Mesenchymal stem cell (in vitro differentiated cells and primary cell): Measurements from ENCODE around the gene RAB43.

Experiments used
- DNase-seq: peaks from one replicate; pipeline ENCODE4 v3.0.0-alpha.2; 2013
- H2AFZ ChIP-seq: one replicate; pipeline ENCODE4 v1.6.1; 2013; ENCODE audit warnings: low read depth, mild to moderate bottlenecking, control low read depth, inconsistent platforms, low read length, moderate library complexity
- H2AK5ac ChIP-seq: 2 replicates; pipeline ENCODE4 v1.6.1; 2013; ENCODE audit warnings: low read length, moderate library complexity, mild to moderate bottlenecking, inconsistent platforms; ENCODE audit not compliant: severe bottlenecking
- H2BK120ac ChIP-seq: one replicate; pipeline ENCODE4 v1.6.1; 2013; ENCODE audit warnings: low read depth, mild to moderate bottlenecking, inconsistent platforms, low read length, moderate library complexity
- H2BK12ac ChIP-seq, 2 experiments: one replicate each; pipeline ENCODE4 v1.6.1; 2013; ENCODE audit warnings: inconsistent platforms in 2 of 2, low read length in 2 of 2, mild to moderate bottlenecking in 2 of 2, moderate library complexity in 2 of 2, control low read depth in 1 of 2
- H2BK15ac ChIP-seq: one replicate; pipeline ENCODE4 v1.6.1; 2013; ENCODE audit warnings: mild to moderate bottlenecking, low read depth, inconsistent platforms; ENCODE audit not compliant: poor library complexity, severe bottlenecking
- H2BK5ac ChIP-seq: 2 replicates; pipeline ENCODE4 v1.6.1; 2013; ENCODE audit warnings: low read depth, mild to moderate bottlenecking, low read length, control low read depth, inconsistent platforms; ENCODE audit not compliant: poor library complexity, severe bottlenecking
- H3K14ac ChIP-seq, 2 experiments: one replicate each; pipeline ENCODE4 v1.6.1; 2013; ENCODE audit warnings: inconsistent platforms in 2 of 2, low read length in 2 of 2, control low read depth in 1 of 2, mild to moderate bottlenecking in 1 of 2, moderate library complexity in 1 of 2
- H3K18ac ChIP-seq, 2 experiments: one replicate each; pipeline ENCODE4 v1.6.1; 2013; ENCODE audit warnings: inconsistent platforms in 2 of 2, low read length in 2 of 2, control low read depth in 1 of 2, low read depth in 1 of 2, mild to moderate bottlenecking in 1 of 2
- H3K23ac ChIP-seq, 2 experiments: one replicate each; pipeline ENCODE4 v1.6.1; 2013; ENCODE audit warnings: inconsistent platforms in 2 of 2, low read length in 2 of 2, mild to moderate bottlenecking in 2 of 2, moderate library complexity in 2 of 2, control low read depth in 1 of 2
- H3K27ac ChIP-seq: 2 replicates; pipeline ENCODE4 v1.5.1; 2013; ENCODE audit warnings: mild to moderate bottlenecking, moderate library complexity, low read length, control low read depth, inconsistent platforms; ENCODE audit not compliant: poor library complexity, severe bottlenecking
- H3K27me3 ChIP-seq, 2 experiments: 2 replicates each; pipeline versions ENCODE4 v1.6.1 to v1.7.0; 2013; ENCODE audit warnings: low read length in 2 of 2, mild to moderate bottlenecking in 2 of 2, moderate library complexity in 2 of 2, control low read depth in 1 of 2, inconsistent platforms in 1 of 2; ENCODE audit not compliant: control insufficient read depth in 1 of 2, insufficient read depth in 1 of 2
- H3K36me3 ChIP-seq, 2 experiments: 2 replicates each; pipeline versions ENCODE4 v1.6.1 to v1.7.0; 2013; ENCODE audit warnings: low read length in 2 of 2, control low read depth in 1 of 2, inconsistent platforms in 1 of 2, low read depth in 1 of 2, mild to moderate bottlenecking in 1 of 2; ENCODE audit not compliant: insufficient read depth in 2 of 2, control insufficient read depth in 1 of 2
- H3K4ac ChIP-seq, 2 experiments: one replicate each; pipeline ENCODE4 v1.6.1; 2013; ENCODE audit warnings: inconsistent platforms in 2 of 2, low read length in 2 of 2, mild to moderate bottlenecking in 2 of 2, moderate library complexity in 2 of 2, control low read depth in 1 of 2, low read depth in 1 of 2
- H3K4me1 ChIP-seq: 2 replicates; pipeline ENCODE4 v1.6.1; 2013; ENCODE audit warnings: low read depth, low read length, control low read depth; ENCODE audit not compliant: control insufficient read depth, insufficient read depth
- H3K4me2 ChIP-seq: 2 replicates; pipeline ENCODE4 v1.6.1; 2013; ENCODE audit warnings: low read length, mild to moderate bottlenecking, inconsistent platforms; ENCODE audit not compliant: poor library complexity, severe bottlenecking
- H3K4me3 ChIP-seq, 2 experiments: 2 replicates each; pipeline versions ENCODE4 v1.5.1 to v1.7.0; 2013; ENCODE audit warnings: low read length in 2 of 2, mild to moderate bottlenecking in 2 of 2, control low read depth in 1 of 2, low read depth in 1 of 2; ENCODE audit not compliant: insufficient read depth in 1 of 2
- H3K79me1 ChIP-seq: replicated peaks from 2 replicates; pipeline ENCODE4 v1.6.1; 2013; ENCODE audit warnings: mild to moderate bottlenecking, control low read depth, low read length, inconsistent platforms; ENCODE audit not compliant: poor library complexity, severe bottlenecking
- H3K9ac ChIP-seq: 2 replicates; pipeline ENCODE4 v1.7.0; 2013; ENCODE audit warnings: mild to moderate bottlenecking, low read length, moderate library complexity
- H3K9me3 ChIP-seq: 2 replicates; pipeline ENCODE4 v1.7.0; 2013; ENCODE audit warnings: mild to moderate bottlenecking, low read length; ENCODE audit not compliant: control insufficient read depth
- H4K8ac ChIP-seq: one replicate; pipeline ENCODE4 v1.6.1; 2013; ENCODE audit warnings: inconsistent platforms, mild to moderate bottlenecking, low read length, moderate library complexity
- H4K91ac ChIP-seq: one replicate; pipeline ENCODE4 v1.6.1; 2013; ENCODE audit warnings: mild to moderate bottlenecking, low read length, inconsistent platforms
- WGBS: methylation state at CpG from one replicate; pipeline ENCODE4 v1.1.7; 2013; ENCODE audit warnings: mixed read lengths; 5-methylcytosine and 5-hydroxymethylcytosine counted together

Gene RAB43

DNA sequence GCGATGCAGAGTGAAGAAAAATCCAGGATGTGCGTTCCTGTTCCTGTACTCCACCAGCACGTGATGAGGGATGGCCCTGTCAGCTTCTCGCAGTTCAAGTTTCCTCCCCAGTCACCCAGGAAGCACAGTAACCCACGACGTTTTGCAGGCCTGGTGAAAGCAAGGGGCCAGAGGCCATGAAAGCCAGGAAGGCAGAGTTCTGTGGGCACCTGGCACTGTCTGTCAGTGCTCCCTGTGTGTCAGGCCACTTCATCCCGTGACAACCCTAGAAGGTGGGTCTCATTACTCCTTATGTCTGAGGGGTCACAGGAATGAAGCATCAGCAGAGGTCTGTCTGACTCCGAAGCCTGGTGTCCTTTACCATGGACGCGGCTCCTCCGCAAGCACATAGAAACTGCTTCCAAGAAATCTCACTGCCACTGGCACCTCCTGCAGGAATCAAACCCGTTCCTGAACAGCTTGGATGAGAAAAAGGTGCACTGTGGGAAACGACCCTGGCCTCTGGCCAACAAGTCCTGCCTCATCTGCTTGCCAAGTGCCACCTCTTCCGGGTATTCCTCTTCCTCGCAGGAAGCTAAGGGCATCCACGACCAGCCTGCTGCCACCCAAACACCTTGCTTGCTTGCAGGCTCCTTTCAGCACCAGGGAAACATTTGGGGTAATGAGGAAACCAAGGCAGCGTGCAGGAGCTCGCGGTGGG, 14.6 kb downstream of the RAB43 start:
- Histone ChIP-seq H3K79me1 (peaks cover 55% of the 10 kb centered on the region), H2AFZ (no peak overlapping the region), H3K14ac (no peak overlapping the region), H2BK12ac (no peak overlapping the region), H3K9me3 (no peaks in the 10 kb centered on the region), H2BK5ac (no peak overlapping the region), H2BK15ac (no peak overlapping the region), H3K23ac (no peak overlapping the region), H2BK120ac (no peak overlapping the region), H3K9ac (no peak overlapping the region), H3K4ac (no peak overlapping the region), H3K4me1 (peaks cover 10% of the 10 kb centered on the region), H3K18ac (no peak overlapping the region), H4K8ac (no peak overlapping the region), H2AK5ac (no peak overlapping the region), H3K4me3 (no peak overlapping the region), H3K36me3 (peaks cover 20 to 36% of the 10 kb centered on the region in 2 experiments), H3K27me3 (no peaks in the 10 kb centered on the region), H4K91ac (no peak overlapping the region), H3K4me2 (no peak overlapping the region), H3K27ac (no peak overlapping the region)
- DNase-seq, result no peak
- 89% methylated on average over 19 of the region's 19 CpGs for WGBS

DNA sequence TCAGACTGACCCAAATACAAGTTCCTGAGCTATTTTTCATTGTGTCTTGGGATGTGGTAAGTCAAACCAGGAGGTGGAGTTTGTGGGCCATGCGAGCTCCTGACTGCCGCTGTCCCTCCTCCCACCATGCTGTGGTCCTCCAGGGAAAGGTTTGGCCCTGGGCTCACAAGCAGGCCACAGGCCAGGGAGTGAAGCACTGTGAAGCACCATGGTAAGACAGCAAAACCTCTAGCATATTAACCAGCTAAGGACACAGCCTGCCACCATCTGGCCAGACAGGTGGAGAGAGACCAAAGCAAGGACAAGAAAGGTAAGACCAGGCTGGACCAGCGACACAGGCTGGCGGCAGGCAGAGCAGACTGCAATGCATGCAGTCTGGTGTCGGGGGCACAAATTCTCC, 15.3 kb downstream of the RAB43 start:
- Histone ChIP-seq H3K79me1 (peaks cover 55% of the 10 kb centered on the region), H2BK5ac (no peak overlapping the region), H2AFZ (no peak overlapping the region), H3K4ac (no peak overlapping the region), H3K23ac (peak overlapping the region in 1 of 2 experiments; percentile 23), H3K4me2 (no peak overlapping the region), H3K9ac (no peak overlapping the region), H3K36me3 (peaks cover 22 to 36% of the 10 kb centered on the region in 2 experiments), H2AK5ac (no peak overlapping the region), H3K9me3 (no peaks in the 10 kb centered on the region), H3K4me3 (no peak overlapping the region), H3K18ac (no peak overlapping the region), H4K91ac (no peak overlapping the region), H2BK120ac (no peak overlapping the region), H3K4me1 (peaks cover 10% of the 10 kb centered on the region), H4K8ac (no peak overlapping the region), H3K14ac (no peak overlapping the region), H2BK15ac (no peak overlapping the region), H3K27ac (no peak overlapping the region), H3K27me3 (no peaks in the 10 kb centered on the region), H2BK12ac (no peak overlapping the region)
- DNase-seq, result no peak
- WGBS, result 93% methylated on average over 5 of the region's 5 CpGs

DNA sequence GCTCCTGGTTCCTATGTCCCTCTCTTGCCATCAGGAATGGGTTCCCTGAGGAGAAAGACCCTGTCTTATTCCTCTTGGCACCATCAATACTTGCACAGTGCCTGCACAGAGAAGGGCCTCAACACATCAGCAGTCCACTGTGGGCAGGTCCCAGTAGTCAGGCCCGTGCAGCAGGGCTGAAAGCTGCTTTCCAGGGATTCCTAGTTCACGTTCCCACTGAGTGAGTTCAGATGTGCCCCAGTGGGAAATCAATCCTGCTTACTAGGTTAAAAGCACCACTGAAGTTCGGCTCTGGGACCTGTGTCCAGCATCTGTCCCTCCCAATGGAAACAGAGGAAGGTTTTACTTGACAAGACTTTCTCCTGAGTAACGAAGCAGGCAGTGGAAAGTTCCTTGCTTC, 15.7 kb downstream of the RAB43 start:
- Histone ChIP-seq H3K9me3 (no peaks in the 10 kb centered on the region), H4K91ac (no peak overlapping the region), H3K18ac (no peak overlapping the region), H3K79me1 (peaks cover 54% of the 10 kb centered on the region), H3K4ac (no peak overlapping the region), H2BK15ac (no peak overlapping the region), H3K23ac (no peak overlapping the region), H2BK5ac (no peak overlapping the region), H3K9ac (no peak overlapping the region), H4K8ac (no peak overlapping the region), H2AFZ (no peak overlapping the region), H2BK120ac (no peak overlapping the region), H2BK12ac (no peak overlapping the region), H3K4me1 (peaks cover 10% of the 10 kb centered on the region), H3K14ac (no peak overlapping the region), H3K27ac (no peak overlapping the region), H3K36me3 (peaks cover 22 to 34% of the 10 kb centered on the region in 2 experiments), H3K27me3 (no peaks in the 10 kb centered on the region), H3K4me2 (no peak overlapping the region), H2AK5ac (no peak overlapping the region), H3K4me3 (no peak overlapping the region)
- 92% methylated on average over 4 of the region's 4 CpGs for WGBS
- DNase-seq, result no peak

DNA sequence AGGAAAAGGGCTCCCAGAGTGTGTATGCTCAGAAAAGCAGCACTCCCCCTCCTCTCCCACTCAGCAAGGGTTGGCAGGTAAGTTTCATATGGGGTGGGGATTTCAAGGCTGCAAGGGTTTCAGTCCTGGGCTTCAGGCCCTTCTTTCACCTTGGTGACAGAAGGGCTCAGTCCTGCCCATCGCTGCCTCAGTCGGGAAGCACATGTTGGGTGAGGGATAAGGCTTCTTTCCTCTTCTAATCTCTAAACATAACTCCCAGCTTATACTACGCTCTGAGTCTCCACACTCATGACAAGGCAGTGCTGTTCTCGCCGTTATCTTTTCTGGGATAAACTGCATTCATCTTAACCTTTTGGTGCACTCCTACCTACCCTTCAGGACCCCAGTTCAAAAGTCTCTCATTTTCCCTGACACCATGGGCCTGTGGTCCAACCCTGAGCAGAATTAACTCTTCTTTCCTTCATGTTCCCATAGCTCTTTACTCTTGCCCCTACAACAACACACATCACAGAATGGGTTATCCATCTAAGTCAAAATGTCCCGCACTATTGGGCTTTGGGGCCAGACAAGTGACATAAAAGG, 17.0 kb downstream of the RAB43 start:
- Histone ChIP-seq H3K14ac (no peak overlapping the region), H4K8ac (no peak overlapping the region), H3K27me3 (no peaks in the 10 kb centered on the region), H3K9me3 (no peaks in the 10 kb centered on the region), H3K23ac (no peak overlapping the region), H3K9ac (no peak overlapping the region), H3K36me3 (peaks cover 23 to 33% of the 10 kb centered on the region in 2 experiments), H3K4me2 (no peak overlapping the region), H3K4me1 (peaks cover 10% of the 10 kb centered on the region), H2BK5ac (no peak overlapping the region), H3K79me1 (peaks cover 55% of the 10 kb centered on the region), H2BK15ac (no peak overlapping the region), H2AFZ (no peak overlapping the region), H3K4me3 (no peak overlapping the region), H3K27ac (no peak overlapping the region), H4K91ac (no peak overlapping the region), H3K4ac (no peak overlapping the region), H3K18ac (no peak overlapping the region), H2AK5ac (no peak overlapping the region), H2BK120ac (no peak overlapping the region), H2BK12ac (no peak overlapping the region)
- no peak for DNase-seq
- WGBS, result 95% methylated on average over 6 of the region's 6 CpGs
